Fibroblast of pulmonary artery (primary cell): ENCODE results near the gene GFY.

Source experiments
- DNase-seq: peaks from one replicate; pipeline ENCODE4 v3.0.0-alpha.2; 2010; ENCODE audit warnings: low read depth
- H3K4me3 ChIP-seq: replicated peaks from 2 replicates; pipeline ENCODE4 v1.5.1; 2011; ENCODE audit warnings: low read depth, mild to moderate bottlenecking, control low read depth, low read length, moderate library complexity
- TF ChIP-seq, protein P1 (sequence below): IDR thresholded peaks from 2 replicates; pipeline ENCODE4 v1.5.1; 2011; ENCODE audit warnings: mild to moderate bottlenecking, control low read depth, low read length, inconsistent platforms; ENCODE audit errors: missing control alignments

GFY gene

DNA sequence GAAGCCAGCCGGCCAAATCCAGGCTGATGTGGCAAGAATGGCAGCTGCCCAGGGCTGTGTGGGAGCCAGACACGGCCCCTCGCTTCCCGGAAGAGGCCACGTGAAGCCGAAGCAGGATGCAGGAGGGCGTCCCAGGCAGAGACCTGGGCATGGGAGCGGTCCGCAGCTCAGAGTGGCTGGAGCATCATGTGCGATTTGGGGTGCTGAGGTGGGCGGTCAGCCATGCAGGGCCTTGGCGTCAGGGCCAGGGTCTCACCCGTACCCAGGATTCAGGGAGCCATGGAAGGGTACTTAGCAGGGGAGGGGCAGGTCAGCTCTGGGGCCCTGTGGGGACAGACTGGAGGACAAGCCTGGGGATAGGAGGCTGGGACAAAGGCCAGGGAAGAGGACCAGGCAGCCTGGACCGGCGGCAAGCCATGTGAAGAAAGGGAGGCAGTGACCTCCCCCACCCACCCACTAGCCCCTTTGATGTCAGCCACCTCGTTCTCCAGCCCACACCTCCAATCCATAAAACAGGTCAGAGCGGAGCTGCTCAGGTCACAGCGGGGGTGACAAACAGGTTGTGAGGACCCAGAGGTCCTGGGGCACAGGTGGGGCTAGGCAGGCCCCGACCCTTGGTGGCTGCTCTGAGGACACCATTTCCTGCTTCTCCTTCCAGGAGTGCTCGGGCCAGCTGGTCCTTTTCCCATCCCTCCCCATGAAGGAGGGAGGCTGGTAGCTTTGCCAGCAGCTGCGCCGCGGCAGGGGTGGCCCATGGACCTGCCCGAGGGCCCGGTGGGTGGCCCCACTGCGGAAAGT, 34.9 kb upstream of the GFY start:
- no peak for DNase-seq
- H3K4me3 ChIP-seq, result no peak overlapping the region
- TF ChIP-seq, protein P1, sequence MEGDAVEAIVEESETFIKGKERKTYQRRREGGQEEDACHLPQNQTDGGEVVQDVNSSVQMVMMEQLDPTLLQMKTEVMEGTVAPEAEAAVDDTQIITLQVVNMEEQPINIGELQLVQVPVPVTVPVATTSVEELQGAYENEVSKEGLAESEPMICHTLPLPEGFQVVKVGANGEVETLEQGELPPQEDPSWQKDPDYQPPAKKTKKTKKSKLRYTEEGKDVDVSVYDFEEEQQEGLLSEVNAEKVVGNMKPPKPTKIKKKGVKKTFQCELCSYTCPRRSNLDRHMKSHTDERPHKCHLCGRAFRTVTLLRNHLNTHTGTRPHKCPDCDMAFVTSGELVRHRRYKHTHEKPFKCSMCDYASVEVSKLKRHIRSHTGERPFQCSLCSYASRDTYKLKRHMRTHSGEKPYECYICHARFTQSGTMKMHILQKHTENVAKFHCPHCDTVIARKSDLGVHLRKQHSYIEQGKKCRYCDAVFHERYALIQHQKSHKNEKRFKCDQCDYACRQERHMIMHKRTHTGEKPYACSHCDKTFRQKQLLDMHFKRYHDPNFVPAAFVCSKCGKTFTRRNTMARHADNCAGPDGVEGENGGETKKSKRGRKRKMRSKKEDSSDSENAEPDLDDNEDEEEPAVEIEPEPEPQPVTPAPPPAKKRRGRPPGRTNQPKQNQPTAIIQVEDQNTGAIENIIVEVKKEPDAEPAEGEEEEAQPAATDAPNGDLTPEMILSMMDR, result no peak

DNA sequence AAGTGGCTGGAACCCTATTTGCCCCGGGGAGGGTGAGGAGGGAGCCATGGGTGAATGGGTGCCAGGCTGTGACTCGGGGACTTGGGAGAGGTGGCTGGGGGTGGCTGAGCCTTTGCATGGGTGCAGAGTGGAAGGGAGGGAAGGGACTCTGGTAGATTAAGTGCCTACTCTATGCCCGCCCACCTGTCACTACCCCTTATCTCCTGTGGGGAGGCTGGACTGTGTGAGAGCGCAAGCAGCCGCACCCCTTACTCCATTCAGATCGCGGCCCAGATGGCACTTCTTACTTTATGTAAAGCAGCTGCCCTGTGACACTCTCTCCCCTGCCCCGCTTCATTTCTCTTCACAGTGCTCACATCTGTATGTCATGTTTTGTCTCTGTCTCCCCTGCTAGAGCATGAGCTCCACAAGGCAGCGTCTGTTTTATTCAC, 34.2 kb upstream of the GFY start:
- no peak for DNase-seq
- TF ChIP-seq, protein P1, result no peak

DNA sequence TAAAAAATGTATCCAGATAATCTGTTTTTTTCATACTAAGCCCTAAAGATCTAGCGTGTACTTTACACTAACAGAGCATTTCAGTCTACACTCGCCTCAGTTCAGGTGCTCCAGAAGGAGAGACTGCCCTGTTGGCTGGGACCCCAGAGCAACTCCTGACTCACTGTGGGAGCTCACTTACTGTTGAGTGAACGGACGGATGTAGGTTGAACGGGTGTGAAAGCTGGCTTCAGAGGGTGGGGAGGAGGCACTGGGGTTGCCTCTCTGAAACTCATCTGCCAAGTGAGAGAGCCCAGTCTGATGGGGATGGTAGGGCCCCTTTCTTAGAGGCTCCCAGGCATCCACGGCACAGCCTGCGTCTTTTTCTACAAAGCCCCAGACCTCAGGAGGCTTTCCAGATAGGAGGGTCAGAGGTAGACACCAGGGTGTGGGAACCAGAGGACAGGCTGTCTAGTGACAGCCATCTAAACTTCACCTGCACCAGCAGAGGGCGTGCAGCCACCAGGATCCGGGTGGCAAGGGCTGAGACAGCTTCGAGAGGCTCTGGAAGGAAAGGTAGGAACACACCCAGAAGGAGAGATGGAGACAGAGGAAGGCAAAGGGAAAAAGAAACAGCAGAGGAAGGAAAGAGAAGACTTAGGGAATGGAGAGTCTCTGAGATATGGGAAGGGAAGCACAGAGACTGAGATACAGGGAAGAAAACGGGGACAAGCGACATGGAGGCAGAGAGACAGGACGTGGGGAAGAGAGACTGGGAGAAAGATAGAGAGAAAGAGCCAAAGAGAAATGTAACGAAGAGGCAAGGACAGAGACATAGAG, 33.4 kb upstream of the GFY start:
- H3K4me3 ChIP-seq, result no peak overlapping the region
- peak; percentile 71 for DNase-seq
- TF ChIP-seq, protein P1, result peak; percentile 82

More for the DNA sequence above, 34.2 kb upstream of the GFY start:
- H3K4me3 ChIP-seq, result no peak overlapping the region

DNA sequence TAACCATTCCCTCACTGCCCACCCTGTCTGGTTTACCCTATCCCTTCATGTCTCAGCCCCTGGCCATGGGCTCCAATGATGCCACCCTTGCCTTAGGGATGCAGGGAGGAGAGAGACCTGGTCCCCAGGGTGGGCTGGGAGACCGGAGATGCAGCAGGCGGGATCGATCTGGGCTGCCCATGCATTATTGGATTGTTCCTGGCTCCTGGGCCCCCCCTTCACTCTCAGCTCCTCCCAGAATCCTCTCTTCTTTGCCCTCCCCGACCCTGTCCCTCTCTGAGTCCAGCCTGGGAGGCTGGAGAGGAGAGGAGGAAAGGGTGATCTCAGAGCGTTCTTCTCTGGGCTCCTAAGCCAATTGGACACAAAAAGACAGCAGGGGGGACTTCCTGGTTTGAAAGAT, 31.3 kb upstream of the GFY start:
- no peak for DNase-seq
- H3K4me3 ChIP-seq, result no peak overlapping the region
- TF ChIP-seq, protein P1, result no peak

DNA sequence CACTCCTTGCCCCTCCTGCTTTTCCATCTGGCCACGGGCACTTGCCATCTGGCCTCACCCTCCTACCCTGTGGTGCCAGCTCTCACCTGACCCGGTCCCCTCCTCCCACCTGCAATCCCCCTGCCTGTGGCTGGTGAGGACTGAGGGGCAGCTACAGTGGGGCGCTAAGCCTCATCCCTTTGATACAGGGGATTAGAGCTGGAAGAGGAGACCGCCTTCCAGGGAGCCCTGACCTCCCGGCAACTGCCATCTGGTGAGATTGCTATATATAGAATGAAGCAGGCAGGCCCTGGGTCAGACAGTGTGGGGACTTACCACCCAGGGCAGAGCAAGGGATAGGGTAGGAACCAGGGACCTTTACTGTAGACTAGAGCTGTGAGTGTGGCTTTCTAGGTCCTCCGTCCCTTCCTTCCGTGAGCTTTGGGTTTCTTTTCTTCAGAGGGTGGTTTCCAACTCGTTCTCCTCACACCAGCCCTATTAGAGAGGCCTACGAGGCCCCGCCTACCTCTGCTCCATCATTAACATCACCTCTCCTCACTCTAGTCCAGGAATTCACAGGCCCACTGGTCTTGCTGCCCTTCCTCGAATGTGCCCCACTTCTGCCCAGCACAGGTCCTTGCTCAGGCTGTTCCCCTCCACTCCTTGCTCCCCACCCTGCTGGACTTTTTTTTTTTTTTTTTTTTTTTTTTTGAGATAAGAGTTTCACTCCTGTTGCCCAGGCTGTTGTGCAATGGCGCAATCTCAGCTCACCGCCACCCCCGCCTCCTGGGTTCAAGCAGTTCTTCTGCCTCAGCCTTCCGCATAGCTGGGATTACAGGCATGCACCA, 29.4 kb upstream of the GFY start:
- DNase-seq, result no peak
- TF ChIP-seq, protein P1, result no peak
- no peak overlapping the region for H3K4me3 ChIP-seq

DNA sequence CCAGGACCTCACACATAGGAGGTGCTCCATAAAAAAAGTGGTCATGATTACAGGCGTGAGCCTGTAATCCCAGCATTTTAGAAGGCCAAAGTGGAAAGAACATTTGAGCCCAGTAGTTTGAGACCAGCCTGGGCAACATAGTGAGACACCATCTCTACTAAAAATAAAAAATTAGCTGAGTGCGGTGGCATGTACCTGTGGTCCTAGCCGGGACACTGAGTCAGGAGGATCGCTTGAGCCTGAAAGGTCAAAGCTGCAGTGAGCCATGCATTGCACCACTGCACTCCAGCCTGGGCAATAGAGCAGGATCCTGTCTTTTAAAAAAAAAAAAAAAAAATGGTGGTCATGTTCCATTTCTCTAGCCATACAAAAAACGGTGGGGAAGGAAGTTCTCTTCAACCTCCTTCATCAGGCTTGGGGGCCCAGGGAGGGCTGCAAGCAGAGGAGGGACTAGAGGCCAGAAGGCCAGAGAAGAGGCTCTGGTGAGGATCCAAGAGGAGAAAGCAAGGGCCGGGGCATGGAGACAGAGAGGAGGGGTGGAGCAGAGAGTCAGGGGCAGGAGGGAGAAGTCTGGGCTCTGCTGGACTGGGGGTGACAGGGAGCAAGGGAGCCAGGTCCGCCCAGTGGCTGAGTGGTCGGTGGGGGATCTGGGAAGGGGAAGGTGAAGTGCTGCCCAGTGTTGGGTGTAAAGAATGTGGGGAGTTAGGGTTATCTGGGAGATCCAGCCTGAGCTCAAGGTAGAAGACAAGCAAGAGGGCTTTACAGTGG, 28.3 kb upstream of the GFY start:
- TF ChIP-seq, protein P1, result no peak
- no peak overlapping the region for H3K4me3 ChIP-seq
- DNase-seq, result no peak
